ENCODE measurements around the gene SLC6A17.

SLC6A17 gene

GRCh38 chr1:110205156-110205555 is 54.9 kb downstream of the SLC6A17 start:
- DNase-seq (ENCODE audit: low read depth): no peak

- DNase-seq (ENCODE audit: low read depth): no peak
Observed at GRCh38 chr1:110205591-110206155, 55.4 kb downstream of the SLC6A17 start.

- no peak for DNase-seq (ENCODE audit: low read depth)
Observed at GRCh38 chr1:110206261-110206920, 56.1 kb downstream of the SLC6A17 start.

GRCh38 chr1:110207831-110208230 is 57.5 kb downstream of the SLC6A17 start:
- DNase-seq (ENCODE audit: low read depth): no peak

- DNase-seq (ENCODE audit: low read depth): no peak
Observed at GRCh38 chr1:110208916-110209645, 58.8 kb downstream of the SLC6A17 start.

GRCh38 chr1:110209715-110210603 is 59.7 kb downstream of the SLC6A17 start, which contains the start of gene KCNC4:
Gene KCNC4, plus strand, starts transcription at chr1:110210314. Its CDS starts 1,186 bp downstream, at chr1:110211500.
- DNase-seq (ENCODE audit: low read depth): peak; percentile 57

- no peak for DNase-seq (ENCODE audit: low read depth)
Observed at GRCh38 chr1:110210604-110211495, 60.6 kb downstream of the SLC6A17 start.

- no peak for DNase-seq (ENCODE audit: low read depth)
Observed at GRCh38 chr1:110211496-110212168, 61.3 kb downstream of the SLC6A17 start.

- no peak for DNase-seq (ENCODE audit: low read depth)
Observed at GRCh38 chr1:110212169-110213142, 62.2 kb downstream of the SLC6A17 start.

GRCh38 chr1:110213143-110213540 is 62.8 kb downstream of the SLC6A17 start:
- DNase-seq (ENCODE audit: low read depth): no peak

GRCh38 chr1:110214454-110215404 is 64.4 kb downstream of the SLC6A17 start:
- no peak for DNase-seq (ENCODE audit: low read depth)

GRCh38 chr1:110215621-110216515 is 65.6 kb downstream of the SLC6A17 start:
- no peak for DNase-seq (ENCODE audit: low read depth)

- DNase-seq (ENCODE audit: low read depth): no peak
Observed at GRCh38 chr1:110216844-110217444, 66.7 kb downstream of the SLC6A17 start.

- DNase-seq (ENCODE audit: low read depth): no peak
Observed at GRCh38 chr1:110218137-110218536, 67.8 kb downstream of the SLC6A17 start.

- no peak for DNase-seq (ENCODE audit: low read depth)
Observed at GRCh38 chr1:110218739-110219138, 68.4 kb downstream of the SLC6A17 start.

GRCh38 chr1:110220324-110220723 is 70.0 kb downstream of the SLC6A17 start:
- DNase-seq (ENCODE audit: low read depth): no peak

GRCh38 chr1:110221119-110221518 is 70.8 kb downstream of the SLC6A17 start:
- DNase-seq (ENCODE audit: low read depth): no peak
